AG04450 (cell line): ENCODE data around the gene TMEM98. TPM values are rescaled to one million over a fixed set of nuclear protein-coding genes. Genes with fewer than 3 reads are reported as not detected.
"Not testable (repeated sequence)": the region's sequence is repeated elsewhere in the genome, so short reads cannot be mapped to it uniquely, and the experiment has no call there.

Experiments used
- CTCF ChIA-PET: fragments of 300-600, 350-600 bp; formaldehyde crosslinking; extraction: SDS; loops from one replicate; lab custom pipeline; 2022; ENCODE audit warnings: antibody characterized with exemption, inconsistent platforms; lab: Charles Lee
- POLR2A ChIA-PET: fragments of 350-600 bp; formaldehyde crosslinking; extraction: SDS; loops from one replicate; lab custom pipeline; 2021; ENCODE audit warnings: antibody characterized with exemption, inconsistent platforms; lab: Yijun Ruan, JAX
- DNase-seq: peaks from one replicate; pipeline ENCODE4 v3.0.0-alpha.2; 2011; ENCODE audit warnings: low read depth, low spot score
- H3K27ac ChIP-seq: one replicate; pipeline ENCODE4 v1.5.1; 2012; ENCODE audit warnings: low read depth, low read length, control low read depth
- H3K27me3 ChIP-seq: one replicate; pipeline ENCODE4 v1.6.0; 2012; ENCODE audit warnings: low read length; ENCODE audit not compliant: control insufficient read depth, insufficient read depth
- H3K4me3 ChIP-seq: 2 replicates; pipeline ENCODE4 v1.5.1; 2011; ENCODE audit warnings: mild to moderate bottlenecking, low read depth, low read length, control low read depth
- H3K9me3 ChIP-seq: 2 replicates; pipeline ENCODE4 v1.5.1; 2012; ENCODE audit warnings: low read length; ENCODE audit not compliant: control insufficient read depth, insufficient read depth
- polyA plus RNA-seq: library from polyadenylated mRNA; depleted of rRNA; stranded (reverse); fragments of >200 nt; gene quantifications from 2 replicates; pipeline ENCODE4 v1.2.3, GENCODE V29; 2011
- TF ChIP-seq, protein P1 (sequence below): IDR thresholded peaks from 2 replicates; pipeline ENCODE4 v1.5.1; 2011; ENCODE audit warnings: low read depth, low read length, control low read depth, inconsistent platforms

Gene TMEM98
- polyA plus RNA-seq, 1 experiment, result 260 TPM

GRCh38 chr17:32914181-32914580, 13.8 kb upstream of the TMEM98 start:
- ChIA-PET POLR2A (no interaction called here), CTCF (interaction anchor here (1.2 to 1.5 kb wide), 3 partner anchors 22 to 131 kb away, joined by 4 to 6 read pairs (median 4); partner anchors contain the start of gene MYO1D)
- no peak overlapping the region for H3K27ac ChIP-seq
- TF ChIP-seq, protein P1, sequence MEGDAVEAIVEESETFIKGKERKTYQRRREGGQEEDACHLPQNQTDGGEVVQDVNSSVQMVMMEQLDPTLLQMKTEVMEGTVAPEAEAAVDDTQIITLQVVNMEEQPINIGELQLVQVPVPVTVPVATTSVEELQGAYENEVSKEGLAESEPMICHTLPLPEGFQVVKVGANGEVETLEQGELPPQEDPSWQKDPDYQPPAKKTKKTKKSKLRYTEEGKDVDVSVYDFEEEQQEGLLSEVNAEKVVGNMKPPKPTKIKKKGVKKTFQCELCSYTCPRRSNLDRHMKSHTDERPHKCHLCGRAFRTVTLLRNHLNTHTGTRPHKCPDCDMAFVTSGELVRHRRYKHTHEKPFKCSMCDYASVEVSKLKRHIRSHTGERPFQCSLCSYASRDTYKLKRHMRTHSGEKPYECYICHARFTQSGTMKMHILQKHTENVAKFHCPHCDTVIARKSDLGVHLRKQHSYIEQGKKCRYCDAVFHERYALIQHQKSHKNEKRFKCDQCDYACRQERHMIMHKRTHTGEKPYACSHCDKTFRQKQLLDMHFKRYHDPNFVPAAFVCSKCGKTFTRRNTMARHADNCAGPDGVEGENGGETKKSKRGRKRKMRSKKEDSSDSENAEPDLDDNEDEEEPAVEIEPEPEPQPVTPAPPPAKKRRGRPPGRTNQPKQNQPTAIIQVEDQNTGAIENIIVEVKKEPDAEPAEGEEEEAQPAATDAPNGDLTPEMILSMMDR, result no peak
- peaks cover 3% of the 10 kb centered on the region for H3K27me3 ChIP-seq
- DNase-seq, result no peak
- no peaks in the 10 kb centered on the region for H3K9me3 ChIP-seq
- no peak overlapping the region for H3K4me3 ChIP-seq

- TF ChIP-seq, protein P1, result no peak
- Histone ChIP-seq H3K27me3 (peaks cover 3% of the 10 kb centered on the region), H3K4me3 (no peak overlapping the region), H3K27ac (no peak overlapping the region), H3K9me3 (no peaks in the 10 kb centered on the region)
- ChIA-PET POLR2A (no interaction called here), CTCF (interaction anchor here (0.7 to 1.5 kb wide), 3 partner anchors 38 to 132 kb away, joined by 3 to 6 read pairs (median 4); partner anchors contain the start of gene MYO1D)
- DNase-seq, result no peak
These were observed 12.7 kb upstream of the TMEM98 start for GRCh38 chr17:32915245-32915644.

DNA sequence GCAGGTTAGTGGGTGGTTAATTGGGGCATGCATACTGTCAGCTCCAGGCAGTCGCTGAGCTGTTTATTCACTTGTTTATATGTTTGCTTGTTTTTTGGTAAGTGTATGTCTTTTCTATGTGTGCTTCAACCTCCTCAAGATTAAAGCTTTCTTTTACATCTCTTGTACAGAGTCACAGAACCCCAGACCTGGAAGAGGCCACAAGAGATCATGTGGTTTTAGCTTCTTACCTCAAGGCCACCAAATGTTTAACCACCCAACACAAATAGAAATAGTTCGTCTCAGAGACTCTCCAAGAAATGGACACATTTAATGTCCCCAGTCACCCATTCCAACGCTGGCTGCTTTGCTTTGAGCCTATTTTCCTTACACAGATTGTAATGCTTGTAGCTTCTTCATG, 11.8 kb upstream of the TMEM98 start:
- TF ChIP-seq, protein P1, result no peak
- CTCF ChIA-PET, result interaction anchor here (0.9 to 1.1 kb wide), 4 partner anchors 20 to 83 kb away, joined by 3 to 6 read pairs (median 3); no protein-coding TSS in a partner anchor
- POLR2A ChIA-PET, result no interaction called here
- DNase-seq, result no peak
- Histone ChIP-seq H3K9me3 (no peaks in the 10 kb centered on the region), H3K27me3 (peaks cover 3% of the 10 kb centered on the region), H3K4me3 (no peak overlapping the region), H3K27ac (no peak overlapping the region)

GRCh38 chr17:32917081-32917480, 10.9 kb upstream of the TMEM98 start:
- CTCF ChIA-PET, result interaction anchor here (0.9 to 1.0 kb wide), 2 partner anchors 19 to 82 kb away, joined by 3 read pairs; no protein-coding TSS in a partner anchor
- Histone ChIP-seq H3K27ac (no peak overlapping the region), H3K27me3 (peaks cover 3% of the 10 kb centered on the region), H3K4me3 (no peak overlapping the region), H3K9me3 (no peaks in the 10 kb centered on the region)
- no peak for DNase-seq
- POLR2A ChIA-PET, result no interaction called here
- TF ChIP-seq, protein P1, result no peak

- no peaks in the 10 kb centered on the region for H3K9me3 ChIP-seq
- H3K27me3 ChIP-seq, result peaks cover 3% of the 10 kb centered on the region
- no peak overlapping the region for H3K4me3 ChIP-seq
- DNase-seq, result no peak
- no peak overlapping the region for H3K27ac ChIP-seq
- TF ChIP-seq, protein P1, result no peak
- CTCF ChIA-PET, result no interaction called here
- POLR2A ChIA-PET, result no interaction called here
These were observed 10.1 kb upstream of the TMEM98 start for GRCh38 chr17:32917842-32918241.

DNA sequence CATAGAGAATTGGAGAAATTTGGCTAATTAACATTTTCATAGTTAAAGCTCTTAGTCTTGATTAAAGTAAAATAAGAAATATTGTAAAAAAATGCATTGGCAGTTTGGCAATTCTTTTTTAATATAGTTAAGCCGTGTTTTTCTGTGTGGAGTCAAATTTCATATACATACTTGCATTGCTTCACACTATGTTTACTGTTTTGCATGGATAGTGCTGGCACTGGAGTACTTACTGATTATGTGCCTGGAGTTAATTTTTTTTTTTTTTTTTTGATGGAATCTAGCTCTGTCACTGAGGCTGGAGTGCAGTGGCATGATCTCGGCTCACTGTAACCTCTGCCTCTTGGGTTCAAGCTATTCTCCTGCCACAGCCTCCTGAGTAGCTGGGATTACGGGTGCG, 8.1 kb upstream of the TMEM98 start:
- POLR2A ChIA-PET, DNase-seq, H3K27ac ChIP-seq, H3K27me3 ChIP-seq, H3K9me3 ChIP-seq, H3K4me3 ChIP-seq: not testable (repeated sequence)
- CTCF ChIA-PET, result interaction anchor here (0.6 to 2.4 kb wide), 5 partner anchors 10 to 137 kb away, joined by 3 to 14 read pairs (median 11); partner anchors contain the start of gene MYO1D
